NCI-H187 treated with DMSO at 0.1 percent for 48 hours (cell line): Measurements from ENCODE around the gene RCAN2.
"Not testable (repeated sequence)": the region's sequence is repeated elsewhere in the genome, so short reads cannot be mapped to it uniquely, and the experiment has no call there.

Experiments used
- DNase-seq: peaks from one replicate; lab custom pipeline; 2025; lab: John Stamatoyannopoulos, UW

Gene RCAN2

GRCh38 chr6:46387728-46388127, 103.5 kb downstream of the RCAN2 start:
- DNase-seq, result not testable (repeated sequence)

- no peak for DNase-seq
Observed at GRCh38 chr6:46381579-46381978, 109.7 kb downstream of the RCAN2 start.

DNA sequence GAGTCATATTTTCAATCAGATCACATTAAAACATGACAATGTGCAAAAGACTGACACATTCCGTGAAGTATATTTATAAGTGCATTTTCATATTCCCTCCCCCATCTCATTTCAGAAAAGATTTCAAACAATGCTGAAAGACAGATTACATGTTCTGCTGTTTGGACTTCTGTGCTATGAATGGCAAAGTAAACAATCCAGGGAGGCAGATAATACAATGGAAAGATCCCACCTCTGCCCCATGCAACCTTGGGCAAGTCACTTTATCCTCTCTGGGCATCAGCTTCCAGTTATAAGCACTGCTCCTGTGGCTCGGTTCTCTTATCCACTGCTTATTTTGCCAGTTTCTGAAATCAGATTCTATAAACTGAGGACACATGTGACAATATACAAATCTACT, 110.2 kb downstream of the RCAN2 start:
- no peak for DNase-seq

GRCh38 chr6:46380152-46380807, 111.0 kb downstream of the RCAN2 start:
- peak; percentile 43 for DNase-seq

- no peak for DNase-seq
Observed at GRCh38 chr6:46378882-46379416, 112.3 kb downstream of the RCAN2 start.

DNA sequence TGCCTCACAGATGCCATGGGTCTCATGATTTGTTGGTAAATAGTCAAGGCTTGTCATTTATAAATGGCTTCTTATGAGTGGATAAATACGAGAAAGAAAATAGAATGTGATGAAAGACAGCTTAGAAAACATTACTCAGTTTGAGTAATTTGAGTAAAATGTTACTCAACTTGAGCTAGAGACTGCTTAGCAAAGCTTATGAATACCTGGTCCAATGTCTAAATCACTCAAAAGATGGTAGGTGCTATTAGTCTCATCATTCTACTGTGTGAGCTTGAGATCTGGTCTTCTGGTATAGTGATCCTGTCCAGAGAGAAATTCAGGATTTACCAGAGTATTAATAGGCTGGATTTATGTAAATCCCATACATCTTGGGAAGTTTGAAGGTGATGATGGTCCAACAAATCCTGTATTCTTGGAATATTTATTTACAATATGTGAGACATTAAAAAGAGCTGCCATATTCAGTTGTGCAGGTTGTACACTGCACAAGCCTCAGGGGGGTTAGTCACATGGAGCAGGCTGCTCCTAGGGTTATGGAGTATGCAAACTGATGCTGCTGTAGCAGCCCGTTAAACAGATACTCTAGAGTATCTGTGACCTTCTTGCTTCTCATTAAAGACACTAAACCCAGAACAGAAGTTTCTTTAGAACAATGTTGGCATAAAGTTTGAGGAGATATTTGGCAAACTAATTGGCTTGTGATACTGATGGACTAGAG, 112.9 kb downstream of the RCAN2 start:
- no peak for DNase-seq

GRCh38 chr6:46377209-46377608, 114.0 kb downstream of the RCAN2 start:
- no peak for DNase-seq

GRCh38 chr6:46376562-46377061, 114.6 kb downstream of the RCAN2 start:
- DNase-seq, result no peak

DNA sequence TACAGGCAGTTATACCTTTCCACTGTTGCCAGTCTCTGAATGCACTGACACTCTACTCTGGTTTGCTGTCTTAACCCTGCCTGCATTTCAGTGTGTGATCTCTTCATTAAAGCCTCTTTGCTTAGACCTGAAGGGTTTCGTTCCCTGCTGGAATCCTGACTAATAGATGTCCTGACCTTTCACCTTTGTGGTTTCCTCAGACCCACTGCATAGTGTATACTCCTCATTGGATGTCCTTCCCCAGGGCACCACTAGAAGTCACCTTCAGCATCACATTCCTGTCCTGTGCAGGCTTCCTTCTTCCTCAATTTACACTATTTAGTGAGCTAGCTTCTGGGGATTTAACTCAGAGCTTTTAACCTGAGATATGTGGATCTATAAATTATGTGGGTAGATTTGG, 120.6 kb downstream of the RCAN2 start:
- no peak for DNase-seq

- DNase-seq, result no peak
Observed at GRCh38 chr6:46368169-46368536, 123.1 kb downstream of the RCAN2 start.

DNA sequence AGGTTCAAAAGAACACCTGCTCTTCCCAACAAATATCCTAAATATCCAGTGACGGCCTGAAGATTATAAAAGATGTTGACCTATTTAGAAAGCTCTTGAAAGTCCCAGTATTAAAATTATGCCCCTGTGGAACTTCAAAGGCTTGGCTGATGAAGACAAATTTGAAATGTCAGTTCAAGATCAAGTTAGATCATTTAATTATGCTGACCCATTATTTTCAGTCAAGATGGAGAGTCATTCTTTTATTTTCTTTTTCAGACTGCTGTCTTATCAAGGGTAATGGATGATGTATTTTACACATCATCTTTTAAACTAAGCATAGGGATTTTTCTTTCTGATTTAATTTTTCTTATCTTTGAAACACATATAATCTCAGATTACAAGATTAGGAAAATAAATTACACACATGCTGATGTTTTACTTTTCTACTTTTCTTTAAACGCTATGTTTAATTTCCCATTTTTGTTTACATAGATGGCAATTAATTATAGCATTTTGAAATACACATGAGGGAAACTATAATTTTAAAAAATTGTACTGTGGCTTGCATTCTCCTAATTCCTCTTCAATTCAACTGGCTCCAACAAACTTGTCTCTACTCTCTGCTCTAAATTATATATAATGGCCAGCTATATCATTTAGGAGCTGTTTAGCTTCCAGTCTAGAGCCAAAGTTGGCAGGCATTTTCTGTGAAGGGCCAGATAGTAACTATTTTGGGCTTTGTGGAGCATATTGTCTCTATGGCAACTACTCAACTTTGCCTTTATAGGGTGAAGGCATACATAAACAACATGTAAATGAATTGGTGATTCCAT, 123.7 kb downstream of the RCAN2 start:
- DNase-seq, result no peak

DNA sequence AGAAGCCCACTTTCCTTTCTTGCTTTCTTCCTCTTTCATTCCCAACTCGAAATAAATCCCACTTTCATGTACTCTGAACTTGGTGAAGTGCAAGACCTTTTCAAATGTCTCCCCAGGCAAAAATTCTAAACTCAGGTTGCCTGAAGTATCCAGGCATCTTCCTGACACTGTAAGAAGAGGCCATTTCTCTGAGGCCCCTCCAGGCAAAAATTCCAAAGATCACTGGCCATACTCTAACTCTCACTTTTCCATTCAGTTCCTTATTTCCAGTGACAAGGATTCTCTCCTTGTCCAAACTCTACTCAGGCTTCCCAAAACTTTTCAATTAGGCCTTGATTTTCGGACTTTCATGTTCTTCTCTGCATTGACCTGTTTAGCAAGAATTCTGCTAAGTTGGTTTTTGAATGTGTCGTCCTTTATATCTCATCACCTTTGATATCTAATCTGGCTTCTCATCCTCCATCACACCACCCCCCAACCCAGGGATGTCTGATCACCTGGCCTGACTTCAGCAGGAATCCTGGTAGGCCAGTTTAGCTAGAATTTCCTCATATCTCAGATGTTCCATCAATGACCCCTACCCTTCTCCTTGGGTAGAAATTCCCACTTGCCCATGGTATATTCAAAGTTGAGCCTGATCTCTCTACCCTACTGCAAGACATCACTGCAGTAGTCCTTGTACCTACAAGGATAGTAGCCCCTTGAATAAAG, 124.9 kb downstream of the RCAN2 start:
- DNase-seq, result no peak

DNA sequence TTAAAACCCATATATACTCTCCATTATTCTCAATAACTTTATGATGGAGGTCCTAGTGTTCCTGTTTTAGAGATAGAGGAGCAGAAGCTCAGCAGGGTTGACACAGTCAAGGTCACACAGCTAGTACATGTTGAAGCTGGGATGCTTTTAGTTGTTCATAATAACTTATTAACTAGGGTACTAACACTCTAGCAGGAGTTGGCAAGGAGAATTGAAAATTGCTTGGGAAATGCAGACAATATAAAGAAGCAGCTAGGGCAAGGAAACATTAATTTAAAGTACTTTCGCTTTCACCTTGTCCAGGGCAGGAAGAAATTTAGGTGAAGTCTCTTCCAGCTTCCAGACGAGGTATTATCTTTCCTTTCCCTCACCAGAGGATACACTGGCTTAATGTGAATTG, 133.7 kb downstream of the RCAN2 start:
- DNase-seq, result no peak

DNA sequence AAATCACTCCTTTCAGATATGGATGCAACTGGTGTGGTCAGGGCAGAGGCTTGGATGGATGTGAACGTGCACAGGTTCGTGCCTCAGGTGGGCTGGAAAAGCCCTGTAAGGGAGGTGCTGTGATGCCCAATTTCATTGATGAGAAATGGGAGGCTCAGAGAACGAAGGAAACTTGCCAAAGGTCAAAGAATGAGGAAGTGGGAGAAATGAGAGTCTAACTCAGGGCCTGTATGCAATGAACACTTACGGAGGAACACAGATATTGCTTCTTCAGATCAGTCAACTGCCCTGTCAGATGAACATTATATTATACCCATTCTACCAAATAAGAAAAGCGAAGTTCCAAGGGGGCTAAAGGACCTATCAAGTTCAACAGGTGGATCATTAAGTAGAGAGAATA, 134.7 kb downstream of the RCAN2 start:
- DNase-seq, result no peak

- DNase-seq, result no peak
Observed at GRCh38 chr6:46353528-46353927, 137.7 kb downstream of the RCAN2 start.

DNA sequence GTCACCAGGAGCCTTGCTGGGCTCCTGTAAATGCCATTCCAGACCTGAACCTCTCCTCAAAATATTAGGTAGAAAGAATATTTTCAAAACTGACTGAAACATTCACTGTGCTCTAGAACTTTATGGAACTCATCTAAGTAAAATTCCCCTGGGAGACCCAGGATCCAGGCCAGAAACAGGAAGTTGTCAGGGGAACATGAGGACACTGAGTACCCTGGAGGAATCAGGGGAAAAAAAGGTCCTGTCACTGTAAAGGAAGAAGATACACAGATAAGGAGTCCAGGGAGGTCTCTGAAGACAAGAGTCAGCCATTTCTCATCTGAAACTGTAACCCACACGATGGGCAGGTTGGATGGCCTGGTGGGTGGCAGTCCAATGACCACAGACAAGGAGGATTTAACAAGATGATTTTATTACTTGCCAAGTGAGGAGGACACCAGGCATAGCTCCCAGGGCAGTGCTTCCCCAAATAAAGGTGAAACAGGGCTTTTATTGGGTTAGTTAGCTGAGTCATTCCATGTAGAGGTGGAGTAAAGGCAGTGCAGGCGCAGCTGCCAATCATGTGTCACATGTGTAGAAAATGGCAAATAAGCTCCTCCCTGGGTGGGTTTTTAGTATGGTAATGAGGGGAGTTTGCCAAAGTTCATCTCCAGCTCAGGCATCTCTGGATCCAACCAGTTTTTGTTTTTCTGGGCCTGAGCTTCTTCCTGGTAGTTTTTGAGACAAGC, 138.5 kb downstream of the RCAN2 start:
- DNase-seq, result no peak

- DNase-seq, result no peak
Observed at GRCh38 chr6:46350714-46351113, 140.5 kb downstream of the RCAN2 start.

DNA sequence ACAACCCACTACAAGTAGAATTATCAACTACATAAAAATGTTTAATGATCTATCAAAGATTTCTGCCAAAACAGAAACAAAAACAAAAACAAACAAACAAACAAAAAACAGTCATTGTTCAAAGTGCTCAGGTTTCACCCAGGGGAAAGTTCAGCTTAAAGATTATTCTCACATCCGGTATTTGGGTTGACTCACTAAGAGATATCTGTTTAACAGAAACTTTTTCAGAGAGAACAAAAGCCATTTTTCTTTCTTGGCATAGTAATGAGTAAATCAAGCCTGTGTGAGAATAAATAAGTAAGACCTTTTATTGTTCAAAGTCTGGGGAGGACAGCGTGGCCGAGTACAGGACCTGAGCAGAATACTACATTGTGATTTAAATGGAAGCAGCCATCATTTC, 143.6 kb downstream of the RCAN2 start:
- no peak for DNase-seq

GRCh38 chr6:46340246-46340645, 151.0 kb downstream of the RCAN2 start:
- no peak for DNase-seq

DNA sequence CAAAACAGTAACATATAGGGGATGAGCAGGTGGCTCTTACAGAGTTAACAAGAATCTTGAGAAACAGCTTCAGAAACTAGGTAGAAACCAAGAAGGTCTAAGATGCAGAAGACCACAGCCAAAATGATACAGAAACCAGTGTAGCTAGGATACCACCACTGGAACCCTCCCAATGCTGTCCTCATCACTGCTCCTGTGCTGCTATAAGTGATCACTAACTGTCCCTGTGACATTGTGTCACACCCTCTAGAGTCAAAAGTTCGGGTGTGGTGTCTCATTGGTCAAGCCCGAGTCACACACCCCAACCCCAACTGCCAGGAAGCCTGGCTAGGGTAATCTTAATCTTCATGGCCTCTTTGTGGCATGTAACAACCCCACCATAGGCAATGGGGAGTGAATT, 153.1 kb downstream of the RCAN2 start:
- no peak for DNase-seq

DNA sequence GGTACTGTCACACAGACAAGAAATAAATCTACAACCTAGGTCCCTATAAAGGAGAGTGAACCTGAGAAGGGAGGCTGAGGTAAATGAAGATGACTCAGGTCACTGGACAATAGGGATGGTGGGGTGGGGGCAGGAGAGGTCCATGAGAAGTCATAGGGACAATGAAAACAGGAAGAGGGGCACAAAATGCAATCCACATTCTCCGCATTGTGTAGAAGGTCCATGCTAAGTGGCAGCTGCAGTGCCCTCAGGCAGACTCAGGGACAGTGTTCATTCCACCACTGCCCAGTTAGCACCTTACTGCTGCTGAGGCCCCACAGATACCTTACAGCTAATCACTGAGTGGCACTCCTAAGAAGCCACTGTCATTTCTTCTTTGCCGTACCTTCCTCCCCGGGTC, 156.8 kb downstream of the RCAN2 start:
- no peak for DNase-seq
